SK-N-SH (cell line): Measurements from ENCODE around the gene FADS2.

ENCODE experiments used
- GATA2 ChIP-seq: sonication (generic); formaldehyde crosslinking; IDR thresholded peaks from 2 replicates; pipeline ENCODE4 v1.5.0; 2020; ENCODE audit warnings: mild to moderate bottlenecking, missing genetic modification reagents
- RFX5 ChIP-seq: IDR thresholded peaks from 2 replicates; pipeline ENCODE4 v1.6.1; 2012; ENCODE audit warnings: mild to moderate bottlenecking, improper control_type of control experiment, low read length

- TF ChIP-seq GATA2 (CRISPR knock-in tag) (no peak), RFX5 (no peak)
These were observed 7.9 kb upstream of the FADS2 start for GRCh38 chr11:61820174-61820573.
